MM.1S (cell line): Measurements from ENCODE around the gene ZFAND2B.

Source experiments
- EZH2 ChIP-seq: fragments of 300-600 bp; sonication (generic); optimal IDR thresholded peaks from 2 replicates; pipeline ENCODE3; 2017; ENCODE audit warnings: low read depth, mild to moderate bottlenecking, antibody characterized with exemption, low read length, mixed read lengths
- TF ChIP-seq, protein P1 (sequence below): fragments of 300-600 bp; sonication (generic); IDR thresholded peaks from 2 replicates; pipeline ENCODE4 v1.5.1; 2016; ENCODE audit warnings: antibody characterized with exemption, low read length, mixed read lengths

DNA sequence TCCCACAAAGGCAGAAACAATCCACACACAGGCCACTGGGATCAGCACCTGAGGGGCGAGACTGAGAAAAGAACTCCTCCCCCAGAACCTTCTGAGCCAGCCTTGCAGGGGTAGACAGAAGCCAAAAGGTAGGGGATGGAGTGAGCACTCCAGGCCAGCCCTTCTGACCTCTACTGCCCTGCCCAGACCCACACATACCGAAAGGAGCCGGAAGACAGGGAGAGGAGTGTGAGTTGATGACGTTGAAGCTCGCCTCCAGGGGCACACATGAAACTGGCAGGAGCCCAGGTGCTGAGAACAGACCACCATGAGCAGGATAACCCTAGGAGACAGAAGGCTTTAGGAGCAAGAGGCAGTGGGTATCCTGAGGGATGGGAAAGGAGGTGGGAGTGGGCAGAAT, 38.6 kb upstream of the ZFAND2B start:
- TF ChIP-seq, protein P1, sequence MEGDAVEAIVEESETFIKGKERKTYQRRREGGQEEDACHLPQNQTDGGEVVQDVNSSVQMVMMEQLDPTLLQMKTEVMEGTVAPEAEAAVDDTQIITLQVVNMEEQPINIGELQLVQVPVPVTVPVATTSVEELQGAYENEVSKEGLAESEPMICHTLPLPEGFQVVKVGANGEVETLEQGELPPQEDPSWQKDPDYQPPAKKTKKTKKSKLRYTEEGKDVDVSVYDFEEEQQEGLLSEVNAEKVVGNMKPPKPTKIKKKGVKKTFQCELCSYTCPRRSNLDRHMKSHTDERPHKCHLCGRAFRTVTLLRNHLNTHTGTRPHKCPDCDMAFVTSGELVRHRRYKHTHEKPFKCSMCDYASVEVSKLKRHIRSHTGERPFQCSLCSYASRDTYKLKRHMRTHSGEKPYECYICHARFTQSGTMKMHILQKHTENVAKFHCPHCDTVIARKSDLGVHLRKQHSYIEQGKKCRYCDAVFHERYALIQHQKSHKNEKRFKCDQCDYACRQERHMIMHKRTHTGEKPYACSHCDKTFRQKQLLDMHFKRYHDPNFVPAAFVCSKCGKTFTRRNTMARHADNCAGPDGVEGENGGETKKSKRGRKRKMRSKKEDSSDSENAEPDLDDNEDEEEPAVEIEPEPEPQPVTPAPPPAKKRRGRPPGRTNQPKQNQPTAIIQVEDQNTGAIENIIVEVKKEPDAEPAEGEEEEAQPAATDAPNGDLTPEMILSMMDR: no peak
- TF ChIP-seq EZH2: no peak
